ENCODE measurements around the gene CHST3.

The CHST3 gene

DNA sequence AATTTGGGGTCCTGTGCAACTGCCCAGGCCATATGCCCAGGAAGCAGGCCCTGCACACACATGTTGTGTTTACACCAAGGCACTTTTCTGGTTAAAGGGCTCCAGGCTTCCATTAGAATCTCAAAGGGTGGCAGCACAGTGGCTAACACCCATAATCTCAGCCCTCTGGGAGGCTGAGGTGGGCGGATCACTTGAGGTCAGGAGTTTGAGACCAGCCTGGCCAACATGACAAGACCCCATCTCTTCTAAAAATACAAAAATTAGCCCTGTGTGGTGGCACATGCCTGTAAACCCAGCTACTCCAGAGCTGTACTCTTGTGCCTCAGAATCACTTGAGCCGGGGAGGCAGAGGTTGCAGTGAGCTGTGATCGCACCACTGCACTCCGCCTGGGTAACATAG, 70.6 kb downstream of the CHST3 start:
- Histone ChIP-seq H3K4me3 (ENCODE audit: low read depth in 1 of 2, low read length in 2 of 2) (no peak overlapping the region), H3K9ac (ENCODE audit: low read length) (no peak overlapping the region), H3K27ac (ENCODE audit: low read depth, low read length) (no peak overlapping the region), H3K36me3 (ENCODE audit: insufficient read depth, low read length) (no peaks in the 10 kb centered on the region), H3K9me3 (ENCODE audit: low read length) (no peaks in the 10 kb centered on the region), H3K4me1 (ENCODE audit: insufficient read depth, low read length) (no peaks in the 10 kb centered on the region), H3K27me3 (ENCODE audit: control insufficient read depth in 1 of 2, insufficient read depth in 2 of 2, low read length in 2 of 2) (no peaks in the 10 kb centered on the region)

DNA sequence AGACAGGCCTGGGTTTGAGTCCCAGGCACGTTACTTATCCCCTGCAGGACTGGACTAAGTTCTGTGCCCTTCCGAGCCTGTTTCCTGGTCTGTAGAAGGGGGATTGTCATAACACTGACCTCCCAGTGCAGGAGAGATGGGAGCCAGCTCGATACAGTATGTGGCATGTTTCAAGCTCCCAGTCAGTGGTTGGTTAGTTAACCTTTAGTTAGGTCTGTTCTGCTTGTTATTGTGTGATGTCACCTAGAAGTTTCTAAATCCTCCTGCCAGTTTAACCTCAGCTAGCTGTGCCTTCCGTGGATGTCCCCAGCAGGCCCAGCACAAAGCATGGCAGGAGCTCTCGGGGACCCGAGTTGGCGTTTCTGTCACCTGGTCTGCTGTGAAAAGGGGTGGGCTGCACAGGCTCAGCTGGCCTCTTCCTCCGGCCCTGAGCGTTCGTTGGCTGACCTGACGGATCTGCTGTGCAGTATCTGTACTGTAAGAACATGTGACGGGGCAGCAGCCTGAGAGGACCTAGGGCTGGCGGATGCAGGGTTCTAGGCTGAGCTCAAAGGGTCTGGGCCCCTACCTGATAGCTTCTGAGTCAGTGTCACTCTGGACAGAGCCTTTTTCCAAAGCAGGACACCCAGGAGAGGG, 71.2 kb downstream of the CHST3 start:
- Histone ChIP-seq H3K4me1 (ENCODE audit: insufficient read depth, low read length) (no peaks in the 10 kb centered on the region), H3K27ac (ENCODE audit: low read depth, low read length) (no peak overlapping the region), H3K9me3 (ENCODE audit: low read length) (no peaks in the 10 kb centered on the region), H3K27me3 (ENCODE audit: control insufficient read depth in 1 of 2, insufficient read depth in 2 of 2, low read length in 2 of 2) (no peaks in the 10 kb centered on the region), H3K4me3 (ENCODE audit: low read depth in 1 of 2, low read length in 2 of 2) (no peak overlapping the region), H3K36me3 (ENCODE audit: insufficient read depth, low read length) (no peaks in the 10 kb centered on the region), H3K9ac (ENCODE audit: low read length) (no peak overlapping the region)

DNA sequence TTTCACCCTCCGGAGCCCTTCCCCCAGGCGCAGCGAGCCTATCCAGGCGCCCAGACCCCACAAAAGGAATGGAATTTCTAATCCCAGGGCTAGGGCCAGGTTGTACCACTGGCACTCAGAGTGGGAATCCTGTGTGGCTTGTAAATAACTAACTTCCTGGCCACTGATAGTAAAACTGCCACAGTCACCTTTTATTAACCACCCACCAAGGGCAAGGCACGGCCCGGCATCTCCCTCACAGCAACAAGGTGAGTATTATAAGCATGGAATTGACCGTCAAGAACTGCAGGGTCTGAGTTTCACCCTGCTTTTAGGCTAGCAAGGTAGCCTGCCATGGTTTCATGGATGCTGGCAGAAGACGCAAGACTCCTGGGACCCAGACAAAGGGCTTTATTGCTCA, 73.1 kb downstream of the CHST3 start:
- H3K9ac ChIP-seq (ENCODE audit: low read length), result no peak overlapping the region
- no peaks in the 10 kb centered on the region for H3K4me1 ChIP-seq (ENCODE audit: insufficient read depth, low read length)
- no peak overlapping the region for H3K4me3 ChIP-seq (ENCODE audit: low read depth in 1 of 2, low read length in 2 of 2)
- no peaks in the 10 kb centered on the region for H3K36me3 ChIP-seq (ENCODE audit: insufficient read depth, low read length)
- H3K9me3 ChIP-seq (ENCODE audit: low read length), result no peaks in the 10 kb centered on the region
- H3K27me3 ChIP-seq (ENCODE audit: control insufficient read depth in 1 of 2, insufficient read depth in 2 of 2, low read length in 2 of 2), result no peaks in the 10 kb centered on the region
- no peak overlapping the region for H3K27ac ChIP-seq (ENCODE audit: low read depth, low read length)

DNA sequence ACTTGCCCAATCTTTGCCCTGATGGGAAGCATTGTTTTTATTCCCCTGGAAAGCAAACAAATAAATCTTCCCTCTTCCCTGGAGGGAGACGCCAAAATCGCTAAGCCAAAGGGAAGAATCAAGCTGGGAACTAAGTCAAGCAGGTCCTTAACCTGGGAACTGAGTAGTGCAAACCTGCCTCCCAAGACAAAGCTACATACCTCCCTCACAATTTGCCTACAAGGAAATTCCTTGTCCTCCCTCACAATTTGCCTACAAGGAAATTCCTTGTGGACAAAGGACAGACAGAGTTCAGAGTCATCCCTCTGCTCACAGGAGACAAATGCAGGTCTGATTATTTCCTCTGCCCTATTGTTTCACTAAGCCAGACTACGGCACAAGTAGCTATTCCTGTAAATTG, 73.6 kb downstream of the CHST3 start:
- H3K4me3 ChIP-seq (ENCODE audit: low read depth in 1 of 2, low read length in 2 of 2), result no peak overlapping the region
- H3K36me3 ChIP-seq (ENCODE audit: insufficient read depth, low read length), result no peaks in the 10 kb centered on the region
- H3K4me1 ChIP-seq (ENCODE audit: insufficient read depth, low read length), result no peaks in the 10 kb centered on the region
- H3K27me3 ChIP-seq (ENCODE audit: control insufficient read depth in 1 of 2, insufficient read depth in 2 of 2, low read length in 2 of 2), result no peaks in the 10 kb centered on the region
- H3K27ac ChIP-seq (ENCODE audit: low read depth, low read length), result no peak overlapping the region
- H3K9ac ChIP-seq (ENCODE audit: low read length), result no peak overlapping the region
- no peaks in the 10 kb centered on the region for H3K9me3 ChIP-seq (ENCODE audit: low read length)

DNA sequence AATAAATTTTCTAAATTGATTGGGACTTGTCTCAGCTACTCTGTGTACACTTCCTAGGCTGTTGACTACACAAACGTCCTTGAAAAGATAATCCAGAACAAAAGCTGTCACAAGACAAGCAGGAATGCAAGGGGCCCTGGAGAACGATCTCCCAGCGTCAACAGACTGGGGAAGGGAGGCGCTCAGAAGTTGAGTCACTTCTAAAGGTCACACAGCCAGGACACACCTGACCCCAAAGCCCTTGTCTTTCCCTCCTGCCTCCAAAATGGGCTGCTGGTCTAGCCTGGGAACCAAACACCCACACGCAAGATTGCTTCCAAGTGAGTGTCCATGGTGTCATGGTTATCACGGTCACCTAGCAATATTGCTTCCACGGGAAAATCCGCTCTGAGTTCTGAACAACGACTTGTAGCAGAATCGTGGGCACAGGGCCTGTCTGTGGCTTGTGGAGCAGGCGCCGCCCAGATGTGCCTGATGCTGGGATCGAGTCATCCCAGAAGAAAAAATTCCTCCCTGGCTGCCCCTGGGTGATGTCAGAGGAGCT, 74.3 kb downstream of the CHST3 start:
- H3K4me1 ChIP-seq (ENCODE audit: insufficient read depth, low read length), result no peaks in the 10 kb centered on the region
- no peak overlapping the region for H3K27ac ChIP-seq (ENCODE audit: low read depth, low read length)
- H3K4me3 ChIP-seq (ENCODE audit: low read depth in 1 of 2, low read length in 2 of 2), result no peak overlapping the region
- H3K9ac ChIP-seq (ENCODE audit: low read length), result no peak overlapping the region
- H3K9me3 ChIP-seq (ENCODE audit: low read length), result no peaks in the 10 kb centered on the region
- H3K27me3 ChIP-seq (ENCODE audit: control insufficient read depth in 1 of 2, insufficient read depth in 2 of 2, low read length in 2 of 2), result no peaks in the 10 kb centered on the region
- no peaks in the 10 kb centered on the region for H3K36me3 ChIP-seq (ENCODE audit: insufficient read depth, low read length)

DNA sequence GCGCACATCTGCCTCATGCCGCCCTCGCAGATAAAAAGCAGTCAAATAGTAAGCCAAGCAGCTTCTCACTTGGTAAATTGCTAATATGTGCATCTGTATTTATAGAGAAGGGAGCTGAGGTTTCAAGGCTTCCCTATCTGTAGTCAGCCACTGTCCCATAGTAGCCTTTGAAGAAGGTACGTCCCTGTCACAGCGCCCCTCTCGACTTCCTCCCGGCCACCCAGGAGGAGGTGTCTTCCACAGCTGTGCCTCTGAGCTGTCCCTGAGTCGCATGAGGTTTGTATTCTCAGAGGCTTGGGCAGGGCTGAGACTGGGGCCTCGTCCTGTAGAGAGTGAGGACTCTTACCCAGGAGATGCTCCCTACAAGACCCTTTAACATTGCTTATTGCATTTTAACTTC, 75.2 kb downstream of the CHST3 start:
- Histone ChIP-seq H3K27ac (ENCODE audit: low read depth, low read length) (no peak overlapping the region), H3K36me3 (ENCODE audit: insufficient read depth, low read length) (no peaks in the 10 kb centered on the region), H3K9me3 (ENCODE audit: low read length) (no peaks in the 10 kb centered on the region)

DNA sequence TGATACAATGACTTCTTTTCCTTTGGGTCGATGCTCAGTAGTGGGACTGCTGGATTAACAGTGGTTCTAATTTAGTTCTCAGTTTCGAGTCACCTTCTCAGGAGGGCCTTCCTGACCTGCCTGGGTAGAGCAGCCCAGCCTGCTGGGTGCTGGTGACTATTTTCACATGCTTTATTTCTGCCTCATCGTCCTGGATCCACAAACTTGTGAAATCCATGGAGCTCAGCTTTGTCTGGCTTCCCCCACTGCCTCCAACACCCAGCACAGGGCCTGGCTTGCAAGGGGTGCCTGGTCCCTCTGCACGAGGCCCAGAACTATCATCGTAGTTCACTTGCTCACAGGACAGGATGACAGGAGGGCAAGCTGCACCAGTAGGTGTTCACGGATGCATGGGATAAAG, 77.3 kb downstream of the CHST3 start:
- Histone ChIP-seq H3K4me3 (ENCODE audit: low read depth in 1 of 2, low read length in 2 of 2) (no peak overlapping the region), H3K9me3 (ENCODE audit: low read length) (no peaks in the 10 kb centered on the region), H3K9ac (ENCODE audit: low read length) (no peak overlapping the region), H3K27ac (ENCODE audit: low read depth, low read length) (no peak overlapping the region), H3K4me1 (ENCODE audit: insufficient read depth, low read length) (peaks cover 5% of the 10 kb centered on the region), H3K36me3 (ENCODE audit: insufficient read depth, low read length) (no peaks in the 10 kb centered on the region), H3K27me3 (ENCODE audit: control insufficient read depth in 1 of 2, insufficient read depth in 2 of 2, low read length in 2 of 2) (no peaks in the 10 kb centered on the region)

More for the DNA sequence above, 75.2 kb downstream of the CHST3 start:
- Histone ChIP-seq H3K4me1 (ENCODE audit: insufficient read depth, low read length) (peaks cover 2% of the 10 kb centered on the region), H3K9ac (ENCODE audit: low read length) (no peak overlapping the region), H3K4me3 (ENCODE audit: low read depth in 1 of 2, low read length in 2 of 2) (no peak overlapping the region), H3K27me3 (ENCODE audit: control insufficient read depth in 1 of 2, insufficient read depth in 2 of 2, low read length in 2 of 2) (no peaks in the 10 kb centered on the region)

DNA sequence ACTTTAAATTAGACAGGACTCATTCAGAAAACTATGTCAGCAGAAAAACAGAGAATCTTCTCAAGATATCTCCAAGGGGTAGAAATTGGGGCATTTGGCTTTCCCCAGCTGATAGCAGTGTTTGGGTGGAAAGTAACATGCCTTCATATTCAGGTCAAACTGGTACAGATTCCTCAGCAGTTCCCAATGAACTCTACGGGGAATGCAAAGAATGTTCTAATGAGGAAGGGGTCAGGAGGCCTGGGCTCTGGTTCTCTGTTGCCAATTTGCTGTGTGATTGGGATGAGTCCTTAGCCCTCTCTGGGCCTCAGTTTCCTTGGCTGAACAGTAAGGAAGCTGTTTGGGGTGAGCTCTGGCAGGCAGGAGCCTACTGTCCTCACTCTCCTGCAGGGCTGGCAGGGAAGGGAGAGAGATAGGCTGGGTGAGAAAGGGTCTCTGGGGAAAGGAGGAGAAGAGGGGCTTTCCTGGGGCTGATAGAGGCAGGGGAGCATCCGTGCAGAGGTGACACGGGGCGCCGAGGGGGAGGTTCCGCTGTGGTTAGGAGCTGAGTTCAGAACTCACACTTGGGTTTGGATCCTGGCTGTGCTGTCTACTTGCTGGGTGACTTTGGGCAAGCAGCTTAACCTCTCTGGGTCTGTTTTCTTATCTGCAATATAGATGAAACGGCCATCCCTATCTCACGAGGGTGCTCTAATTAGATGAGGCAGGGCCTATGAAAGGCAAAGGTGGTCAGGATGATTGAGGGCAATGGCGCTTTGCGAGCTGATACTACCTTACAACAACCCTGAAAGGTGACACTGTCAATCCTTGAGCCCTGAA, 79.0 kb downstream of the CHST3 start:
- peaks cover 5% of the 10 kb centered on the region for H3K4me1 ChIP-seq (ENCODE audit: insufficient read depth, low read length)
- no peaks in the 10 kb centered on the region for H3K36me3 ChIP-seq (ENCODE audit: insufficient read depth, low read length)
- H3K9me3 ChIP-seq (ENCODE audit: low read length), result no peaks in the 10 kb centered on the region
- no peak overlapping the region for H3K9ac ChIP-seq (ENCODE audit: low read length)
- H3K27me3 ChIP-seq (ENCODE audit: control insufficient read depth in 1 of 2, insufficient read depth in 2 of 2, low read length in 2 of 2), result no peaks in the 10 kb centered on the region
- no peak overlapping the region for H3K27ac ChIP-seq (ENCODE audit: low read depth, low read length)
- no peak overlapping the region for H3K4me3 ChIP-seq (ENCODE audit: low read depth in 1 of 2, low read length in 2 of 2)

DNA sequence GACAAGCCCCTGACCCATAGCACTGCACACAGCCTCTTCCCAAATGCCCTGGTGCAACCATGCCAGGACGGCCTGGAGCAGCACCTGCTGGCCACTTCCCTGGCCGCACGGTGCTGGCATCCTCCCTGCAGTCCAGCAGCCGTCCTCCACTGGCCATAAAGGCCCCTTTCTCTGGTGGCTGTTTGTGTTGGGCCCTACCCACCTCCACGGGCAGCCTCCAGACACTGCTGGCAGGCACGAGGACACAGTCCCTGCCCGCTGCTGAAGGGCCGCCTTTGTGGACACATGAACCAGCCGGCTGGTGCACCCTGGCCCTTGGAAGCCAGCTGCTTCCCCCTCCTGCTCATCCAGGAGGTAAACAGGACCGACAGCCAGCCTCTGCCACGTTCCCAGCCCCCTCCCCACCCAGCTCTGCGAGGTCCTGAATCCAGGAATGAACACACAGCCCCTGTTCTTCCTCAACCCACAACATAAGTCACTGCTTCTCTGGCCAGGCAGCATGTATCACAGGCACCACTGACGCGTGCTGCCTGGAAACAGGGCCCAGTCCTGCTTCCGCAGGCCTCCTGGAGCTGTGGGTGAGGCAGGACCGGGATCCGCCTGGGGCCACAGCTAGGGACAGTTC, 80.3 kb downstream of the CHST3 start:
- Histone ChIP-seq H3K27me3 (ENCODE audit: control insufficient read depth in 1 of 2, insufficient read depth in 2 of 2, low read length in 2 of 2) (no peaks in the 10 kb centered on the region), H3K27ac (ENCODE audit: low read depth, low read length) (peak overlapping the region; percentile 64), H3K9me3 (ENCODE audit: low read length) (no peaks in the 10 kb centered on the region), H3K4me3 (ENCODE audit: low read depth in 1 of 2, low read length in 2 of 2) (no peak overlapping the region), H3K4me1 (ENCODE audit: insufficient read depth, low read length) (peaks cover 5% of the 10 kb centered on the region), H3K36me3 (ENCODE audit: insufficient read depth, low read length) (no peaks in the 10 kb centered on the region), H3K9ac (ENCODE audit: low read length) (no peak overlapping the region)

DNA sequence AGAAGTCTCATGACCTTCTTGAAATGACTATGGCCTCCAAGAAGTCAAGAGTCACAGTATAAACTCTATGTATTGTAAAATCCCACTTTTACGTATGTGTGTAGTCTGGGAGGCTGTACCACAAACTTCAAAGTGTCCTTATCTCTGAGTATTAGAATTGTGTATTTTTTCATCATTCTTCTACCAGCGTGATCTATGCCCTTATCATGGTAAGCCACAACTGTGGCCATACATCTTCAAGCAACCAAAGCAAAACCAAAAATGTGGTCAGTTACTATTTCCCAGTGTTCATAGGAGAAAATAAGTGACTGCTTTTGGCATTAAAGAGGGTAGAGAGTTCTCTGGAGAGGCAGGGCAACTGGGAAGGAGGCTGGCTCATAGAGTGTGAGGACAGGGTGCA, 81.4 kb downstream of the CHST3 start:
- no peak overlapping the region for H3K9ac ChIP-seq (ENCODE audit: low read length)
- no peak overlapping the region for H3K27ac ChIP-seq (ENCODE audit: low read depth, low read length)

DNA sequence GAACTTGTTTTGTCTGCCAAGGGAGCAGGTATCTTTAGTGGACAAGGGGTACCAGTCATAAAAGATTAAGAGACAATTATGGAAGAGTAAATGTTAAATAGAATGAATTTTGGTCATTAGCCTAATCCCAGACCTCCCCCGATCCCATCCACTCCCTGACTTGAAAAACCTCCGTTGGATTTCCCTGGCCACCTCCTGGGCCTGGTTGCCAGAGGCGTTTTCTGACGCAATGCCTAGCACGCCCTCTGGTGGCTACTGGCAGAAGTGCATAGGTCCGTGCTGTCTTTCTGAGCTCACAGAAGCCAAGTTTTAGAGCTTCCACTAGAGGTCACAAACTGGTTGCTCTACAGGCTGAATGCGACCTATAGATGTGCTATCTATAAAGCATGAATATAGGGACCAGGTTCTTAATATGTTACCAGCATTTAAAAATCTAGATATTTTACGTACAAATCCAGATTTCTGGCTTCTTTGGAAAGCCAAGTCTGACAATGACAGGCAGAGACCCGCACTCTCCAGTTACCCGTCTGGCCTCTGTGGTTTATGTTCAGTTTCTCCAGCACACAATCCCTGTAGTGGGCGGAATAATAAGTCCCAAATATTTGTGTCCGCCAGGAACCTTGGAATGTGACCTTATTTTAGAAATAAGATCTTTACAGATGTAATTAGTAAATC, 84.4 kb downstream of the CHST3 start:
- Histone ChIP-seq H3K9ac (ENCODE audit: low read length) (no peak overlapping the region), H3K27me3 (ENCODE audit: control insufficient read depth in 1 of 2, insufficient read depth in 2 of 2, low read length in 2 of 2) (no peaks in the 10 kb centered on the region), H3K9me3 (ENCODE audit: low read length) (no peaks in the 10 kb centered on the region), H3K36me3 (ENCODE audit: insufficient read depth, low read length) (no peaks in the 10 kb centered on the region), H3K4me3 (ENCODE audit: low read depth in 1 of 2, low read length in 2 of 2) (no peak overlapping the region), H3K27ac (ENCODE audit: low read depth, low read length) (no peak overlapping the region), H3K4me1 (ENCODE audit: insufficient read depth, low read length) (peaks cover 5% of the 10 kb centered on the region)

More for the DNA sequence above, 81.4 kb downstream of the CHST3 start:
- Histone ChIP-seq H3K9me3 (ENCODE audit: low read length) (no peaks in the 10 kb centered on the region), H3K4me1 (ENCODE audit: insufficient read depth, low read length) (peaks cover 5% of the 10 kb centered on the region), H3K27me3 (ENCODE audit: control insufficient read depth in 1 of 2, insufficient read depth in 2 of 2, low read length in 2 of 2) (no peaks in the 10 kb centered on the region), H3K4me3 (ENCODE audit: low read depth in 1 of 2, low read length in 2 of 2) (no peak overlapping the region), H3K36me3 (ENCODE audit: insufficient read depth, low read length) (no peaks in the 10 kb centered on the region)

Measured in muscle layer of colon (tissue), 2 donors.